OCI-M1 (cell line): ENCODE data around the gene DAZAP2.
A peak's percentile ranks its signal among the peaks of the same experiment; 100 is the strongest.
"Not testable (repeated sequence)": the region's sequence is repeated elsewhere in the genome, so short reads cannot be mapped to it uniquely, and the experiment has no call there.

Source experiments
- DNase-seq: peaks from one replicate; lab custom pipeline; 2025; lab: John Stamatoyannopoulos, UW

The DAZAP2 gene

DNA sequence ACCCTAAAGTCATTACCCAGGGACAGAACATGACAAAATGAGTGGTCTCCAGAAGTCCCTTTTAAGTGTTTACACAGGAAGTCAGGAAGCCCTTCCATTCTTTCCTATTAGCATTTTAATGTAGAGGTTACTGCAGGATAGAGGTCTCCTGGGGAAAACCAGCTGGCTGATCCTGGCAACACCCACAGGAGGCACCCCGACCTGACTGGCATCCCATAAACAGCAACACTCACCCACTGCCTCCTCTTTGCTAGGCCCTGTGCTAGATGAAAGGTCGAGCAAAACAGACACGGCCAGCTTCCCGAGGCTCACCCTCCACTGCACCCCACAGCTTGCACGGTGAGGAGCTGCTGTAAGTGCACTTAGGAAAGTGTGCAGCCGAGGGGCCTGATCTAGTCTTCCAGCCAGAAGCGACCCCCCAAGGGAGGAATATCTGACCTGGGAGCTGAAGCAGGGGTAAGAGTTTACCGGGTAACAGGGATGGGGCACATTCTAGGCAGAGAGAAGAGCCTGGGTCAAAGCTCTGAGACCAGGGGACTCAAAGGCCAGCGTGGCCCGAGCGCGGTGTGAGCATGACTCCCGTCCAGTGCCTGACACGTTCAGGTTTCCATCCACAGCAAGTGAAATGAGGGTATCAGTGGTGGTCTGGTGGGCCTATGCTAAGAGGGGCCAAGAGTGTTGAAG lies 9.0 kb downstream of the DAZAP2 start:
- no peak for DNase-seq

DNA sequence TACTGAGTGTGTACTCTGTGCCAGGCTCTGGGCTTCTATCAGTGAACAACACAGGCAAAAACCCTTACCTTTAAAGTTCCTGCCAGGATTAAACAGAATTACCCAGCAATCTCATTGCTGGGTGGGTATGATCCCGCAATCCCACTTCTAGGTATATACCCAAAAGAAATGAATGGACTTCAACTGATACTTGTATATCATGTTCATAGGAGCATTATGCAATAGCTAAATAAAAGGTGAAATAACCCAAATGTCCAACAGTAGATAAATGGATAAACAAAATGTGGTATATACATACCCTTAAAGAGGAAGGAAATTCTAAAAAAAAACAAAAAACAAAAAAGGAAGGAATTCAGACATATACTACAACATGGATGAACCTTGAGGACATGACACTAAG lies 14.7 kb downstream of the DAZAP2 start:
- DNase-seq, result peak; percentile 47

DNA sequence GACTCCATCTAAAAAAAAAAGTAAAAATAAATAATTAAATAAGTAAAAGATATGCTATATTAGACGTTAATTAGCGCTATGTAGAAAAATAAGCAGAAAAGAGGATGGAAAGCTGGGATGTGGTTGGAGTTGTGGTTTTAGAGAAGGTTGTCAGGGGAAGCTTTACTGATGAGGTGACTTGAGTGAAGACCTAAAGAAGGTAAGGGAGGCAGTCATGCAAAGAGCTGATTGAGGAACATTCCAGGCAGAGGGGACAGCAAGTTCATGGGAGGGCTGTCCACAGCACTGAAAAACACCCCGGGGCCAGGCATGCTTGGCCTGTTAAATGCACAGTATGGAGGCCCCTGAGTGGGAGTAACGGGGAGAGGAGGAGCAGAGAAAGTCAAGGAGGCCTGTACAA lies 15.9 kb downstream of the DAZAP2 start:
- no peak for DNase-seq

DNA sequence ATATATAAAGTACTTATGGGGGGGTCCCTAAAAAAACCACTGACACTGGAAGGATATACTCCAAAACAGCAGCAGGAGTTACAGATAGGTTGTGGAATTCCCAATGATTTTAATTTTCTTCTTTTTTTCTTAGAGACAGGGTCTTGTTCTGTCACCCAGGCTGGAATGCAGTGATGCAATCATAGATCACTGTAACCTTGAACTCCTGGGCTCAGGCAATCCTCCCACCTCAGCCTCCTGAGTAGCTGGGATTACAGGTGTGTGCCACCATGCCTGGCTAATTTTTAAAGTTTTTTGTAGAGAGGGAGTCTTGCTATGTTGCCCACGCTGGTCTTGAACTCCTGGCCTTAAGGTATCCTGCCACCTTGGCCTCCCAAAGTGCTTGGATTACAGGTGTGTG lies 21.0 kb downstream of the DAZAP2 start:
- not testable (repeated sequence) for DNase-seq

DNA sequence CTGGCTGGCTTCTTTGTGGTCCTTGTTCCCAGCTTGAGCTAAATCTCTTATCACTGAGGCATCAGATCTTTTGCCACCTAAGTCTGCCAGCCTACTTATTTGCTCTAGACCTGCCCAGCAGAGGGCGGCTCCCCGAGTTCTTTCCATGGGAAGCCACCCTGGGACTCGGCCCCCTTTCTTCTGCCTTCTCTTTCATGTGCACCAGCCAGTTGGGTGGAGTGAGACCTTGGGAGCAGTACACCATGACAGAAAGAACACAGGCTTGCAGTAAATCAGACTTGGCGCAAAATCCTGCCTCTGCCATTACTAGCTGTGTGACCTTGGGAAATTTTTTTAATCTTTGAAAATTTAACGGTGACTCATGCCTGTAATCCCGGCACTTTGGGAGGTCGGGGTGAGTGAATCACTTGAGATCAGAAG lies 24.1 kb downstream of the DAZAP2 start:
- DNase-seq, result peak; percentile 49

DNA sequence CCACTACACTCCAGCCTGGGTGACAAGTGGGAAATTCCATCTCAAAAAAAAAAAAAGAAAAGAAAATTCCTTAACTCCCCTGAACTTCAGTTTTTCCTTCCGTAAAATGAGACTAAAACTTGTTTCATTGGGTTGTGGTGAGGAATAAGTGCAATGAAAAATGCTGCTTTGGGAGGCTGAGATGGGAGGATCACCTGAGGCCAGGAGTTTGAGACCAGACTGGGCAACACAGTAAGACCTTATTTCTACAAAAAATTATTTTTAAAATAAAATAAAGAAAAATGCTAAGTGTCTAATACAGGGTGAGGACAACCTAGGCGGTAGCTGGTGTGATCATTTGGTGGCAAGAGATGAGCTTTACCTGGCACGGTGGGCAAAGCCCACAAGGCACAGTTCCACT lies 24.7 kb downstream of the DAZAP2 start:
- no peak for DNase-seq

DNA sequence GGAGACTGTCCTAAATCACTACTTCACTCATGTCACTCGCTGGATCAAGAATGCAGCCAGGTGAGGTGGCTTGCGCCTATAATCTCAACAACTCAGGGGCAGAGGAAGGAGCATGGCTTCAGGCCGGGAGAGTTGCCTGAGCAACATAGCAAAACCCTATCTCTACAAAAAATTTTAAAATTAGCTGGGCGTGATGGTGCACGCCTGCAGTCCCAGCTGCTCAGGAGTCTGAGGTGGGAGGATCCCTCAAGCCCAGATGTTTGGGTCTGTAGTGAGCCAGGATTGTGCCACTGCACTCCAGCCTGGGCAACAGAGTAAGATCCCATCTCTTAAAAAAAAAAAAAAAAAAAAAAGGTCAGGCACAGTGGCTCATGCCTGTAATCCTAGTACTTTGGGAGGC lies 25.7 kb downstream of the DAZAP2 start:
- no peak for DNase-seq

DNA sequence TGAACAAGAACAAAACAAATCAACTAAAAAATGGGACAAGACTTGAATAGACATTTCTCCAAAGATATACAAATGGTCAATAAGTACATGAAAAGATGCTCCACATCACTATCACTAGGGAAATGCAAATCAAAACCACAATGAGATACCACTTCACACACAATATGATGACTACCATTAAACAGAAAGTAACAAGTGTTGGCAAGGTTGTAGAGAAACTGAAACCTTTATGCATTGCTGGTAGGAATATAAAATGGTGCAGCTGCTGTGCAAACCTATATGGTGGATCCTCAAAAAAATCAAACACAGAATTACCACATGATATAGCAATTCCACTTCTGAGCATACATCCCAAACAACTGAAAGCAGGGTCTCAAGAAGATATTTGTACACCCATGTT lies 26.4 kb downstream of the DAZAP2 start:
- no peak for DNase-seq

DNA sequence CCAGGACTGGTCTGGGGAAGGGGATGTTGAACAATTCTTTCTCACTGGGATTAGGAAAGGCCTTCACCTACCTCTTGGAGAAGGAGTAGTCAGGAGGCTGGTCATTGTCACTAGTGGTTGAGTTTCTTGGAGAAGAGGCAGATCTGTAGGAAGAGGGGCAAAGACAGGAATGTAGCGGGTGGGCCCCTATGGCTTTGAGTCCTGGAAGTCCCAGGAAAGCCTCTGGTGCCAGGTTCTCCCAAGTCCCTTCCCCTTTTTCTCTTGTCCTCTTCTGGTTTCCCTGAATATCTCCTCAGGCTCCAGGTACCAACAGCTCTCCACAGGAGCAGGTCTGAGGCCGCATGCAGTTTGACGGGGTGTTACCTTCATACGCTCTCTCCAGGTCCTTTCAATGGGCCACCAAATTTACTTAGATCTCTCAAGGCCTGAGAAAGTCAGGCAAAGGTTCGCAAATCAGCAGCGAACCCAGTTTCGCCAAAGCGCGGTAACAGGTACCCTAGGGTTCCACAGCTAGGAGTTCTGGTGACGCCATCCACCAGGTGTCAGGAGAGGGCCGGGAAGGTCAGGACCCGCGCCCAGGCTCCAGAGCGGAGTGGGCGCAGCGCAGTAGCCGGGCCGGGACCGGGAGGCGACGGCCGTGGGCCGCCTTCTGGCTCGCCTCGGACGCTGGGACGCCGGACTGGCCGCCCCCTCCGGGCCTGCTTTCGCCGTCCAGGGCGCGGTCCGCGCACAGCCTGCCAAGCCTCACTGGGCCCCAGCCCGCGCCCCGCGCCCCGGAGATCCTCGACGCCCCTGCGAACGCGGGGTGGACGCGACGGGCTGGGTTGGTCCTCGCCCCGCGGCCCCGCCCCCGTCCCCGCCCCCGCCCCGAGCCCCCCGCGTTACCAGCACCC lies 30.8 kb downstream of the DAZAP2 start:
- DNase-seq, result peak; percentile 34

DNA sequence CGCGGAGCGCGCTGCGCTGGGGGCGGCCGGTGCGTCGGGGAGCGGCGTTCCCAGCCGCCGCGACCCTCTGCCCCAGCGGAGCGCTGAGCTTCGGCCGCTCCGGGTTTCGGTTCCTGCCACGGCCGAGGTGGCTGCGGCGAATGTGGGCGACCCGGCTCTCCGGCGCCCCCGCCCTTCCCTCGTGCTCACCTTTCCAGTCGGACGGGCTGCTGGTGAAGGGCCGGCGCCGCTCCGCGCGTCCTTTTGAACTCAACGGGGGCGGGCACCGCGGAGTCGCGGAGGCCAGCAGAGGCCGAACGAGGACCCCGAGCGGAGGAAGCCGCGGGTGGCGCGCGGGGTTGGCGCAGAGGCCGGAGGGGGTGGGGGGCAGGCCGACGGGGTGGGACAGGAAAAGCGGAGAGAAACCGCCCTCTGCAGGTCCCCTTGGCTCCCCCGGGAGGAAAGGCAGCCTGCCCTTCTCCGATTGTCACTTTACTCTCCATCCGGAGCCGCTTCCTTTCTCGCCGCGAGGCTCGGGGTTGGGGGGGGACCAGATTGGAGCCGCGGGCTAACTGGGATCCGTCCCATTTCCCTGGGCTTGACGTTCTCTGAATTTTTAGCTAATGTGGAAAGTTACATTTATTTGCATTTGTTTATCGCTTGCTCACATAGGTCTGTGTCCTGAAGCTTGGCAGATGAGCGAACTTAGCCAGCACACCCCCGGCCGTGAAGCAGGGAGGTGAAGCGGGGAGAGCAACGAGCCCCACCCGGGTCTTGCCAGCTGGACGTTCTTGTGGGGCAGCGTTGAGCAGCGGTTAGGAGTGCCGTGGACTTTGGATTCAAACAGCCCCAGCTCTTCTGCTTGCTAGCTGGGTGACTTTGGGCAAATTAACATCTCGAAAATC lies 31.7 kb downstream of the DAZAP2 start, which contains the start of gene SMAGP:
SMAGP (minus strand) TSS at position 349 of the 884 bp plus-strand sequence. CDS start 1,137 bp downstream, outside the sequence.
- peak; percentile 56 for DNase-seq

DNA sequence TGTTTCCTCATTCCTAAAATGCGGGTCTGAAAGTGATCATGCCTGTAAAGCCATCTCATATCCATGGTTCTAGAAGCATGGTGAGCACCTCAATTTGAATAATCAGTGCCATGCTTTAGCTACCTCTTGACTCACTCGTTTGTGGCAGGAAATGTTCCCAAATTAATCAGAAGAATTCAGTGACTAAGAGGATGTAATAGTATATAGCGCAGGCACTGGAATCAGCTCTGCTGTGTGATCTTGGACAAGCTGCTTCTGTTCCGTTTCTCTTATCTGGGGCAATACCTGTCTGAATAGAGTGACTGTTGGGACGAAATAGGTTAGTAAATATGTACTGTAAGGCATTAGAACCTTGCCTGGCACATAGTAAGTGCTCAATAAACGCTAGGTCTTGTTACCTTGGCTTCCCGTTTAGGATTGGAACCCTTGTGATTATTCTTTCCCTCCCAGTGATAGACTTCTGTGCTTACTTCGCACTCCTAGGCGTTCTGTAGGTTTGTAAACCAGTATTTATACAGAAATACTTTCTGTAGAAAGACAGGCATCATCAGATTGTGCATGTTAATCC lies 32.4 kb downstream of the DAZAP2 start:
- DNase-seq, result no peak

DNA sequence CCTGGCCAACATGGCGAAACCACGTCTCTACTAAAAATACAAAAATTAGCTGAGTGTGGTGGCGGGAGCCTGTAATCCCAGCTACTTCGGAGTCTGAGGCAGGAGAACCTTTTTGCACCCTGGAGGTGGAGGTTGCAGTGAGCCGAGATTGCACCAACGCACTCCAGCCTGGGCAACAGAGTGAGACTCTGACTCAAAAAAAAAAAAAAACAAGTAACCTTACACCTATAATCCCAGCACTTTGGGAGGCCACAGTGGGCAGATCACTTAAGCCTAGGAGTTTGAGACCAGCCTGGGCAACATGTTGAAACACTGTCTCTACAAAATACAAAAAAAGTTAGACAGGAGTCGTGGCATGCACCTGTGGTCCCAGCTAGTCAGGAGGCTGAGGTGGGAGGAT lies 34.2 kb downstream of the DAZAP2 start:
- DNase-seq, result not testable (repeated sequence)

DNA sequence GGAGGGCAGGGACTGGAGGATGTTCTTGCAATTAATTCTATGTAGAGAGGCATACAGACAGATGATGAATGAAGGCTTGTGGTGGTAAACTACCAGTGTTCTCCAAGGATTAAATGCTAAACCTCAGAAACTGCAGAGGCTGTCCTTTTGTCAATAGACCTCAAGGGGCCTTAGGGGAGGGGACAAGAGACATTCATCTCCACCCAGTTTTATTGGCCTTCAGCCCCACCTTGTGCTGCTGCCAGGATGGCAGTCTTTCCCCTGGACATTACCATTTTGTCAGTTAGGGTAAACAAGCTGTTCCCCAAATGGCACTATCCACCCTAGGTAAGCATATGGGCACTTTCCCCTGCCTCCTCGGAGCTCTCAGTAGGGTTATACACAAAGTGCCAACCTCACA lies 36.5 kb downstream of the DAZAP2 start:
- DNase-seq, result no peak

DNA sequence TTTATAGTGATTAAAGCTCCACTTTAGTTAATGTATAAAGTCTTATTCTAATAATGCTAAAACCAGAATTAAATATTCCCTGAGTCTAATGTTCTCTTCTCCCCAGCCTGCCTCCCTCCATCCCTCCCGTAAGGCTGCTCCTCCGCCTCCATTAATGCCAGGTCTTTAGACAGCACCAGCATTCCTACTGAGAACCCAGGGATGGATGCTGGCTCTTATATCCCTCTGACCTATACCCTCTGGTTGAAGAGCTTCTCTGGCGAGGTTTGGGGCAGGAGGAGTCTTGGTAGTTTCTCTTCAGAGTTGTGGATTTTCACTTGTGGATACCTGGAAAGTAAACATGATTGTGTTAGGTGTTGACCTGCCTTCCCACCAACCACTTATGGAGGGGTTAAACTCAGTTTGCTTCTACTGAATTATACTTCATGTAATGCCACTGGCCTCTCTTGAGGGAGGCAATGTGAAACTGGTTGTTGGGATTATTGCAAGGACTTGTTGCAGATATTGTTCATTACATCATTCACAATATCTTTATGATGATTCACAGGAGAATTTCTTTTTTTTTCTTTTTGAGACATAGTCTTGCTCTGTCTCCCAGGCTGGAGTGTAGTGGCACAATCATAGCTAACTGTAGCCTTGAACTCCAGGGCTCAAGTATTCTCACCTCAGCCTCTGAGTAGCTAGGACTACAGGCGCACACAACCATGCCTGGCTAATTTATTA lies 42.7 kb downstream of the DAZAP2 start:
- DNase-seq, result no peak

DNA sequence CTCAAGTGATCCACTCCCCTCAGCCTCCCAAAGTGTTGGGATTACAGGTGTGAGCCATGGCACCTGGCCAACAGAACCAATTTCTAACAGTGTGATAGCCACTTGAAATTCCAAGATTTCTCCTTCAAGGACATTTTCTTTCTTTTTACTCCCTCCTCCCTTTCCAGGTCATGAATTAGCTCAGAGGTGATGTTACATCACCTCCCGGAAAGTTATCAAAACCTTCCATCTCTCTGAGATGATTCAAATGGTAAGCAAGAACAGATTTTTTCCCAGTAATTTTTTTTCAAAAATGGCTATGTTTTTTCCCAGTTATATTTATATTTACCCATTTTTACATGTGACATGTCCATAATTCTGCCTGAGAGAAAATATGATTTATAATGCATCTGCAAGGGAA lies 47.2 kb downstream of the DAZAP2 start:
- DNase-seq, result no peak

DNA sequence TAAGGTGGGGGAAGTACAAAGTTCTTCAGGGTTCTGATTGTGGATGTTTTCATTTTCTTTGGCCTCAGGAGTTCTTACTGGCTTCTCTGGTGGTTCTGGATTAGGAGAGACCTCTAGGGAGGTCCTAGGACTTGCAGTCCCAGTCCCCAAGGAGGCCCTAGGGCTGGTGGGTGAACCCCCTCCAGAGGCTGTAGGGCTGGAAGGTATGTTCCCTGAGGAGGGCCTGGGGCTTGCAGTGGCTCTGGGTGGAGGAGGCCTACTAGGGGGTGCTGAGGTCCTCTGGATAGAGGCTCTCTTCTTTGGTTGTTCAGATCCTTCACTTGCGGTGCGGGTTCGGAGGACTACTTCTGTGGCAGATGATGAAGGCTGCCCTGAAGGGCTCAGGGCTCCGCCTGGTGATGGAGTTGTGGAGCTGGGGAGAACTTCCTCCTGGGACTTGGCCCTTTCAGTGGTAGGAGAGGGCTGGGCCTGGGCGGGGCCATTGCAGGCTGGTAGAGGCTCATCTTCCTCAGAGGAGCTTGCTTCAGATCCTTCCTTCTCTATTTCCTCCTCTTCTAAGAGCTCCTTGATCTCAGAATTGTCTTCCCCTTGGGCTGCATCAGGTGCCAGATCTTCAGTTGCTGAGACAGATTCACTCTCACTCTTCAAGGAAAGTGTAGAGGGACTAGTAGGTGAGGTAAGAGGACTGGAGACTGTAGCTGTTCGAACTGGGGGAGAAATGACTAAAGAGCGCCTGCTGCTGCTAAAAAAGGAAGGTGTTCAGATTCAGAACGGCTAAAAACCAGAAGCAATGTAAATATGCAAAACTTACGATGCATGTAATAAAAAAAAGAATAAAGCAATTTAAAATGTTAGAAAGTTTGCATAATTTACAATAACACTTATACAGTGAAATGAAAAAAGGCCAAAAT lies 53.2 kb downstream of the DAZAP2 start:
- peak; percentile 5 for DNase-seq
